ENCODE data around the gene VANGL2. TPM values are rescaled to one million over a fixed set of nuclear protein-coding genes. Genes with fewer than 3 reads are reported as not detected.

VANGL2 gene
- total and polyA plus RNA-seq, 2 experiments from 2014 or later = 17.7 to 51.3 TPM

- H3K27ac ChIP-seq (ENCODE audit: low read depth) = no peak overlapping the region
- no peaks in the 10 kb centered on the region for H3K79me2 ChIP-seq (replicated peaks; ENCODE audit: insufficient read depth)
- Mint-ChIP-seq H3K27ac (no peak overlapping the region), H3K4me1 (no peaks in the 10 kb centered on the region; the same call in 2 of the 3 replicates), H3K27me3 (ENCODE audit: insufficient read depth, low read depth, poor library complexity) (peaks cover 9% of the 10 kb centered on the region), H3K9me3 (no peaks in the 10 kb centered on the region), H3K36me3 (ENCODE audit: low read depth) (peaks cover 88% of the 10 kb centered on the region), H3K4me3 (no peak overlapping the region)
- TF ChIP-seq EZH2phosphoT487 (IDR thresholded peaks at IDR 0.05; ENCODE audit: unreplicated experiment) (no peak), ZNF331 (CRISPR knock-in tag; IDR thresholded peaks at IDR 0.05; ENCODE audit: low read depth) (no peak), ZNF114 (CRISPR knock-in tag; IDR thresholded peaks at IDR 0.05) (no peak), CREB1 (CRISPR knock-in tag; IDR thresholded peaks at IDR 0.05; ENCODE audit: low read depth) (no peak)
- no peak overlapping the region for H3K4me2 ChIP-seq
- H3K36me3 ChIP-seq (ENCODE audit: insufficient read depth) = peaks cover 27% of the 10 kb centered on the region
- DNase-seq (ENCODE audit: low spot score) (no peak), ATAC-seq (no peak)
- H3K4me3 ChIP-seq = no peak overlapping the region
- H2AFZ ChIP-seq = no peak overlapping the region
- no peaks in the 10 kb centered on the region for H3K27me3 ChIP-seq (ENCODE audit: insufficient read depth)
- H3K9me2 ChIP-seq (ENCODE audit: insufficient read depth) = no peaks in the 10 kb centered on the region
- no peaks in the 10 kb centered on the region for H3F3A ChIP-seq (replicated peaks; ENCODE audit: low read depth)
- H3K4me1 ChIP-seq (ENCODE audit: insufficient read depth) = no peaks in the 10 kb centered on the region
- H4K20me1 ChIP-seq (replicated peaks; ENCODE audit: insufficient read depth) = no peaks in the 10 kb centered on the region; the same call in none of the 2 replicates
Measured at GRCh38 chr1:160420881-160421842, 20.8 kb downstream of the VANGL2 start.

GRCh38 chr1:160421881-160422280 lies 21.5 kb downstream of the VANGL2 start:
- peaks cover 85% of the 10 kb centered on the region for H3K36me3 Mint-ChIP-seq (ENCODE audit: low read depth)
- no peak for TF ChIP-seq JUNB (IDR thresholded peaks at IDR 0.05; ENCODE audit: unreplicated experiment)
- no peak for TF ChIP-seq ZNF114 (CRISPR knock-in tag; IDR thresholded peaks at IDR 0.05)
- TF ChIP-seq ETS1 (IDR thresholded peaks at IDR 0.05) = no peak
- TF ChIP-seq CTCF (conservative IDR thresholded peaks at IDR 0.05; ENCODE audit: low read depth in 2 of 2) = no peak
- TF ChIP-seq ZNF462 (CRISPR knock-in tag; IDR thresholded peaks at IDR 0.05) = no peak
- no peak for TF ChIP-seq EZH2phosphoT487 (IDR thresholded peaks at IDR 0.05; ENCODE audit: unreplicated experiment)
- TF ChIP-seq ZNF331 (CRISPR knock-in tag; IDR thresholded peaks at IDR 0.05; ENCODE audit: low read depth) = no peak
- no peak for TF ChIP-seq STAT1 (IDR thresholded peaks at IDR 0.05; ENCODE audit: unreplicated experiment)
- no peak for TF ChIP-seq NANOG (IDR thresholded peaks at IDR 0.05; ENCODE audit: borderline replicate concordance)
- Histone ChIP-seq H3K36me3 (ENCODE audit: insufficient read depth) (peaks cover 27% of the 10 kb centered on the region), H3K4me3 (no peak overlapping the region), H4K20me1 (replicated peaks; ENCODE audit: insufficient read depth) (no peaks in the 10 kb centered on the region; the same call in 1 of the 2 replicates), H3F3A (replicated peaks; ENCODE audit: low read depth) (0 out of 2 replicates have a peak, but pooled peaks cover 6% of the 10 kb centered on the region), H3K4me1 (ENCODE audit: insufficient read depth) (no peaks in the 10 kb centered on the region), H3K27ac (ENCODE audit: low read depth) (no peak overlapping the region), H3K27me3 (ENCODE audit: insufficient read depth) (no peaks in the 10 kb centered on the region), H3K79me2 (replicated peaks; ENCODE audit: insufficient read depth) (no peaks in the 10 kb centered on the region), H3K9me2 (ENCODE audit: insufficient read depth) (no peaks in the 10 kb centered on the region), H2AFZ (no peak overlapping the region), H3K4me2 (no peak overlapping the region)
- DNase-seq (ENCODE audit: low spot score) (no peak), ATAC-seq (no peak)
- H3K27me3 Mint-ChIP-seq (ENCODE audit: insufficient read depth, low read depth, poor library complexity) = peaks cover 11% of the 10 kb centered on the region
- no peak overlapping the region for H3K4me3 Mint-ChIP-seq
- H3K9me3 Mint-ChIP-seq = no peaks in the 10 kb centered on the region
- no peaks in the 10 kb centered on the region; the same call in 2 of the 3 replicates for H3K4me1 Mint-ChIP-seq
- H3K27ac Mint-ChIP-seq = no peak overlapping the region

All from GM23338 (cell line).